Embryonic facial prominence (tissue), 1 donor: Measurements from ENCODE around the gene COG4.

Source experiments
- DNase-seq: peaks from one replicate; pipeline ENCODE4 v3.0.0-alpha.2; 2016; ENCODE audit errors: extremely low spot score

COG4 gene

GRCh38 chr16:70480127-70481105 lies 42.9 kb downstream of the COG4 start:
- no peak for DNase-seq

GRCh38 chr16:70478912-70479341 lies 44.4 kb downstream of the COG4 start:
- DNase-seq: no peak

GRCh38 chr16:70478169-70478568 lies 45.2 kb downstream of the COG4 start:
- no peak for DNase-seq

GRCh38 chr16:70476272-70477020 lies 46.9 kb downstream of the COG4 start:
- no peak for DNase-seq

GRCh38 chr16:70475054-70475871 lies 48.1 kb downstream of the COG4 start:
- DNase-seq: no peak

GRCh38 chr16:70474320-70475053 lies 48.9 kb downstream of the COG4 start:
- no peak for DNase-seq

- no peak for DNase-seq
Observed at GRCh38 chr16:70473446-70474319, 49.7 kb downstream of the COG4 start.

GRCh38 chr16:70472786-70473433 lies 50.4 kb downstream of the COG4 start:
- no peak for DNase-seq

GRCh38 chr16:70470927-70471341 lies 52.4 kb downstream of the COG4 start:
- DNase-seq: no peak

- no peak for DNase-seq
Observed at GRCh38 chr16:70470141-70470926, 53.0 kb downstream of the COG4 start.

- DNase-seq: no peak
Observed at GRCh38 chr16:70468776-70469525, 54.4 kb downstream of the COG4 start.

- no peak for DNase-seq
Observed at GRCh38 chr16:70467608-70468007, 55.7 kb downstream of the COG4 start.

- no peak for DNase-seq
Observed at GRCh38 chr16:70467113-70467512, 56.2 kb downstream of the COG4 start.

GRCh38 chr16:70466805-70467076 lies 56.6 kb downstream of the COG4 start:
- no peak for DNase-seq

GRCh38 chr16:70465999-70466804 lies 57.2 kb downstream of the COG4 start:
- no peak for DNase-seq

GRCh38 chr16:70463235-70463634 lies 60.1 kb downstream of the COG4 start:
- DNase-seq: no peak

GRCh38 chr16:70460737-70461261 lies 62.6 kb downstream of the COG4 start:
- no peak for DNase-seq
